Heart left ventricle (tissue), 13 donors: ENCODE data around the gene PRR23E.

Experiments used
- POLR2A ChIP-seq, 2 donors: fragments of 450-650 bp; IDR thresholded peaks; one replicate each; pipeline ENCODE4 v1.6.1; 2017; ENCODE audit warnings: antibody characterized with exemption in 2 of 2, mild to moderate bottlenecking in 2 of 2, moderate library complexity in 2 of 2
- TF ChIP-seq, protein P1 (sequence below), 12 donors: fragments of 200-600 bp; sonication (generic) in 4 of 12; IDR thresholded peaks; one replicate each; pipeline versions ENCODE4 v1.5.0 to v1.8.0; 2018 to 2022; ENCODE audit warnings: antibody characterized with exemption in 12 of 12, mild to moderate bottlenecking in 5 of 12
- donor health status: ischemic (EF 13 %, LVEDD 7.1; RV severe dilation, severe dysfunction).
- donor health status: DM: no; HTN: yes; CAD: no.
- donor health status: DM: no; HTN: no; CAD: no.
- donor health status: ischemic (EF 25% LVEDD 6.9; RV normal size, moderate dysfunction).
- donor health status: ischemic (EF 25% LVEDD 5.7; RV mildly dilated, moderate dysfunction).
- donor health status: ischemic (EF 35%, LVEDD 5.7; RV mildly dilated, moderate dysfunction).
- donor health status: nonischemic (EF 11% LVEDD 7.7; RV severe dilation, severe dysfunction).
- donor health status: DM: yes; HTN: yes; CAD: no.
- donor health status: PGD.
- donor health status: ischemic (EF 29% LVEDD 5.4; RV normal size, mild dysfunction).
- donor health status: nonischemic (EF 23%, LVEDD 6.1; RV moderate dilation, normal function).

DNA sequence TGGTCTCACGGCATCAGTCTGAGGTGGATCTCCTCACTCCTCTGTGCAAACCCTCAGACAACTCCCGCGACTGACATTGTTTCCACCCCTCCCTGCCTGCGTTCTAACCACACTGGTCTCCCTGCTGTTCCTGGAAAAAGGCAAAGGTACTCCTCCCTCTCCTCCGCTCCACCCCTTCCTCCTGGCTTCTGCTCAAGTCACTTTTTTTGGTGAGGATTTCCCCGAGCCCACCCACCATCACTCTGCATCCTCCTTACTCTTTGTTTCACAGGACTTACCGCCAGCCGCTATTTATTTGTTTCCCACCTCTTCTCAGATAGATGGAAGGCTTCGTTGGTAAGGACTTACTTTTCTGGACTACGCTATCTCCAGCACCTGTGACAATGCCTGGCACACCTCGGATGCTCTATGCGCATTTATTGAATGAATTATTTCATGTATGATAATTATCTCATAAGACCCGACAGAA lies 25.6 kb downstream of the PRR23E start:
- TF ChIP-seq, protein P1, sequence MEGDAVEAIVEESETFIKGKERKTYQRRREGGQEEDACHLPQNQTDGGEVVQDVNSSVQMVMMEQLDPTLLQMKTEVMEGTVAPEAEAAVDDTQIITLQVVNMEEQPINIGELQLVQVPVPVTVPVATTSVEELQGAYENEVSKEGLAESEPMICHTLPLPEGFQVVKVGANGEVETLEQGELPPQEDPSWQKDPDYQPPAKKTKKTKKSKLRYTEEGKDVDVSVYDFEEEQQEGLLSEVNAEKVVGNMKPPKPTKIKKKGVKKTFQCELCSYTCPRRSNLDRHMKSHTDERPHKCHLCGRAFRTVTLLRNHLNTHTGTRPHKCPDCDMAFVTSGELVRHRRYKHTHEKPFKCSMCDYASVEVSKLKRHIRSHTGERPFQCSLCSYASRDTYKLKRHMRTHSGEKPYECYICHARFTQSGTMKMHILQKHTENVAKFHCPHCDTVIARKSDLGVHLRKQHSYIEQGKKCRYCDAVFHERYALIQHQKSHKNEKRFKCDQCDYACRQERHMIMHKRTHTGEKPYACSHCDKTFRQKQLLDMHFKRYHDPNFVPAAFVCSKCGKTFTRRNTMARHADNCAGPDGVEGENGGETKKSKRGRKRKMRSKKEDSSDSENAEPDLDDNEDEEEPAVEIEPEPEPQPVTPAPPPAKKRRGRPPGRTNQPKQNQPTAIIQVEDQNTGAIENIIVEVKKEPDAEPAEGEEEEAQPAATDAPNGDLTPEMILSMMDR (IDR thresholded peaks at IDR 0.05): no peak
- TF ChIP-seq POLR2A (IDR thresholded peaks at IDR 0.05): no peak
